HEK293 (cell line): ENCODE data around the gene TMEM273.

Experiments
- CTCF ChIA-PET: fragments of 350-600 bp; formaldehyde crosslinking; extraction: SDS; loops from one replicate; lab custom pipeline; 2021; ENCODE audit warnings: antibody characterized with exemption; lab: Yijun Ruan, JAX
- POLR2A ChIA-PET: fragments of 300-600 bp; formaldehyde crosslinking; extraction: SDS; loops from one replicate; lab custom pipeline; 2020; ENCODE audit warnings: antibody characterized with exemption, inconsistent platforms; lab: Yijun Ruan, JAX
- H3K27ac ChIP-seq: fragments of 200-500 bp; sonication (Bioruptor generic); 2 replicates; pipeline ENCODE4 v1.5.1; 2014; ENCODE audit warnings: low read depth, low read length, control low read depth, inconsistent platforms; ENCODE audit errors: extremely low read depth
- H3K36me3 ChIP-seq, 2 experiments: fragments of 200-500 bp in 1 of 2; sonication (Bioruptor generic) in 1 of 2; 1 replicate in 1 of 2; 2 replicates in 1 of 2; pipeline ENCODE4 v1.5.1; 2014 to 2017; ENCODE audit warnings: inconsistent platforms in 2 of 2, low read length in 2 of 2; ENCODE audit not compliant: control insufficient read depth in 2 of 2, insufficient read depth in 1 of 2
- H3K4me1 ChIP-seq: fragments of 200-500 bp; sonication (Bioruptor generic); 2 replicates; pipeline ENCODE4 v1.5.1; 2014; ENCODE audit warnings: mild to moderate bottlenecking, low read length, inconsistent platforms; ENCODE audit not compliant: control insufficient read depth, insufficient read depth
- H3K4me3 ChIP-seq: 2 replicates; pipeline ENCODE4 v1.5.1; 2011; ENCODE audit warnings: low read depth, mild to moderate bottlenecking, control low read depth, low read length, moderate library complexity
- H3K9me3 ChIP-seq: fragments of 200-500 bp; sonication (Bioruptor generic); 2 replicates; pipeline ENCODE4 v1.5.1; 2014; ENCODE audit warnings: low read depth, low read length, inconsistent platforms; ENCODE audit not compliant: control insufficient read depth, insufficient read depth
- HIC1 ChIP-seq: fragments of 450-650 bp; formaldehyde crosslinking; IDR thresholded peaks from 2 replicates; pipeline ENCODE4 v1.5.1; 2016; ENCODE audit warnings: missing biosample characterization, missing genetic modification characterization
- RBAK ChIP-seq: fragments of 450-650 bp; formaldehyde crosslinking; IDR thresholded peaks from 2 replicates; pipeline ENCODE4 v1.5.1; 2016; ENCODE audit warnings: missing biosample characterization, missing genetic modification characterization
- SCRT2 ChIP-seq: fragments of 450-650 bp; formaldehyde crosslinking; IDR thresholded peaks from 2 replicates; pipeline ENCODE4 v1.5.1; 2016; ENCODE audit warnings: missing biosample characterization, missing genetic modification characterization
- TSHZ1 ChIP-seq: fragments of 450-650 bp; formaldehyde crosslinking; IDR thresholded peaks from 2 replicates; pipeline ENCODE4 v1.5.1; 2016; ENCODE audit warnings: missing biosample characterization, missing genetic modification characterization, borderline replicate concordance
- ZFHX2 ChIP-seq: fragments of 450-650 bp; formaldehyde crosslinking; conservative IDR thresholded peaks from 2 replicates; pipeline ENCODE4 v1.5.1; 2016; ENCODE audit warnings: missing biosample characterization, missing genetic modification characterization
- ZFP3 ChIP-seq: fragments of 450-650 bp; formaldehyde crosslinking; IDR thresholded peaks from 2 replicates; pipeline ENCODE4 v1.5.1; 2016; ENCODE audit warnings: low read depth, missing biosample characterization, missing genetic modification characterization
- ZNF202 ChIP-seq: fragments of 450-650 bp; formaldehyde crosslinking; IDR thresholded peaks from 2 replicates; pipeline ENCODE4 v1.5.1; 2016; ENCODE audit warnings: missing biosample characterization, missing genetic modification characterization, borderline replicate concordance
- ZNF280C ChIP-seq: fragments of 450-650 bp; formaldehyde crosslinking; IDR thresholded peaks from 2 replicates; pipeline ENCODE4 v1.5.1; 2016; ENCODE audit warnings: missing biosample characterization, missing genetic modification characterization
- ZNF292 ChIP-seq: fragments of 450-650 bp; formaldehyde crosslinking; IDR thresholded peaks from 2 replicates; pipeline ENCODE4 v1.5.1; 2016; ENCODE audit warnings: low read depth, missing biosample characterization, missing genetic modification characterization, borderline replicate concordance
- ZNF433 ChIP-seq: fragments of 450-650 bp; formaldehyde crosslinking; IDR thresholded peaks from 2 replicates; pipeline ENCODE4 v1.5.1; 2016; ENCODE audit warnings: missing biosample characterization, missing genetic modification characterization, low read depth
- ZNF488 ChIP-seq: fragments of 450-650 bp; formaldehyde crosslinking; IDR thresholded peaks from 2 replicates; pipeline ENCODE4 v1.5.1; 2016; ENCODE audit warnings: missing biosample characterization, missing genetic modification characterization
- ZNF518A ChIP-seq: fragments of 450-650 bp; formaldehyde crosslinking; conservative IDR thresholded peaks from 2 replicates; pipeline ENCODE4 v1.5.1; 2016; ENCODE audit warnings: low read depth, missing biosample characterization, missing genetic modification characterization
- ZNF654 ChIP-seq: fragments of 450-650 bp; formaldehyde crosslinking; IDR thresholded peaks from 2 replicates; pipeline ENCODE4 v1.5.1; 2016; ENCODE audit warnings: low read depth, missing biosample characterization, missing genetic modification characterization
- ZNF768 ChIP-seq: fragments of 450-650 bp; formaldehyde crosslinking; IDR thresholded peaks from 2 replicates; pipeline ENCODE4 v1.5.1; 2018; ENCODE audit warnings: missing biosample characterization, mild to moderate bottlenecking, missing genetic modification characterization
- ZSCAN4 ChIP-seq: fragments of 450-650 bp; formaldehyde crosslinking; IDR thresholded peaks from 2 replicates; pipeline ENCODE4 v1.5.1; 2017; ENCODE audit warnings: missing biosample characterization, missing genetic modification characterization

TMEM273 gene

GRCh38 chr10:49165259-49165658 lies 22.9 kb downstream of the TMEM273 start:
- no peak overlapping the region for H3K4me3 ChIP-seq
- ChIA-PET CTCF (interaction anchor here (1.7 kb wide), 1 partner anchor 30 kb away, joined by 3 read pairs; no protein-coding TSS in a partner anchor), POLR2A (no interaction called here)
- H3K27ac ChIP-seq = no peak overlapping the region
- no peaks in the 10 kb centered on the region for H3K4me1 ChIP-seq
- H3K9me3 ChIP-seq = no peaks in the 10 kb centered on the region
- TF ChIP-seq ZFHX2 = no peak
- no peak for TF ChIP-seq ZNF654 (tag by site-specific recombination)
- TF ChIP-seq ZNF488 = no peak
- no peak for TF ChIP-seq SCRT2
- TF ChIP-seq ZNF202 = no peak
- TF ChIP-seq ZNF292 (tag by site-specific recombination) = no peak
- no peak for TF ChIP-seq ZNF280C (tag by site-specific recombination)
- no peak for TF ChIP-seq HIC1 (tag by site-specific recombination)
- TF ChIP-seq ZNF518A (tag by site-specific recombination) = no peak
- TF ChIP-seq TSHZ1 (tag by site-specific recombination) = no peak
- TF ChIP-seq ZNF433 (tag by site-specific recombination) = no peak
- no peak for TF ChIP-seq ZFP3
- TF ChIP-seq RBAK = no peak
- no peak for TF ChIP-seq ZSCAN4
- no peak for TF ChIP-seq ZNF768 (tag by site-specific recombination)
- no peaks in the 10 kb centered on the region for H3K36me3 ChIP-seq
